Activated CD4-positive, alpha-beta T cell treated with anti-CD3 and anti-CD28 coated beads for 36 hours (primary cell): ENCODE measurements around the gene GRAP. TPM values are rescaled to one million over a fixed set of nuclear protein-coding genes. Genes with fewer than 3 reads are reported as not detected.
A peak's percentile ranks its signal among the peaks of the same experiment; 100 is the strongest.
"Not testable (repeated sequence)": the region's sequence is repeated elsewhere in the genome, so short reads cannot be mapped to it uniquely, and the experiment has no call there.

Experiments used
- ATAC-seq: fragments of 200-7000 bp; cut with Tn5 transposase; one replicate; pipeline ENCODE4 v1.10.0; 2021; ENCODE audit warnings: mild to moderate bottlenecking, moderate library complexity
- CTCF ChIA-PET: fragments of 350-600 bp; sonication (Branson Sonifier 250); formaldehyde crosslinking; loops from one replicate; lab custom pipeline; 2021; ENCODE audit warnings: antibody characterized with exemption; lab: Charles Lee
- POLR2A ChIA-PET: fragments of 350-600 bp; sonication (Branson Sonifier 250); formaldehyde crosslinking; loops from one replicate; lab custom pipeline; 2021; ENCODE audit warnings: antibody characterized with exemption, inconsistent platforms; lab: Charles Lee
- DNase-seq: peaks from one replicate; pipeline ENCODE4 v3.0.0-alpha.2; 2020
- H3K27ac Mint-ChIP-seq: one replicate; pipeline ENCODE4 v1.8.0; 2021; ENCODE audit warnings: mixed read lengths
- H3K27me3 Mint-ChIP-seq: one replicate; pipeline ENCODE4 v1.8.0; 2021; ENCODE audit warnings: mixed read lengths
- H3K36me3 Mint-ChIP-seq: one replicate; pipeline ENCODE4 v1.8.0; 2021; ENCODE audit warnings: low read depth, mixed read lengths
- H3K4me1 Mint-ChIP-seq: one replicate; pipeline ENCODE4 v1.8.0; 2021; ENCODE audit warnings: mixed read lengths
- H3K4me3 Mint-ChIP-seq: one replicate; pipeline ENCODE4 v1.8.0; 2021; ENCODE audit warnings: mild to moderate bottlenecking, moderate library complexity, mixed read lengths
- H3K9me3 Mint-ChIP-seq: one replicate; pipeline ENCODE4 v1.8.0; 2021; ENCODE audit warnings: low read depth, mixed read lengths
- intact Hi-C, 2 experiments: fragments of 100-400 bp; cut with DNase I in 1 of 2; cut with micrococcal nuclease in 1 of 2; formaldehyde crosslinking; loops; one replicate each; pipeline versions ENCODE4 v1.14.2 to v1.15.1; 2022 to 2024; cut with DNase I, micrococcal nuclease
- total RNA-seq, 2 experiments: library from RNA; stranded (reverse); gene quantifications; one replicate each; pipeline ENCODE4 v1.2.3, GENCODE V29; 2021

GRAP gene
- total RNA-seq, 2 experiments from 2014 or later = 10.7 to 11.2 TPM

DNA sequence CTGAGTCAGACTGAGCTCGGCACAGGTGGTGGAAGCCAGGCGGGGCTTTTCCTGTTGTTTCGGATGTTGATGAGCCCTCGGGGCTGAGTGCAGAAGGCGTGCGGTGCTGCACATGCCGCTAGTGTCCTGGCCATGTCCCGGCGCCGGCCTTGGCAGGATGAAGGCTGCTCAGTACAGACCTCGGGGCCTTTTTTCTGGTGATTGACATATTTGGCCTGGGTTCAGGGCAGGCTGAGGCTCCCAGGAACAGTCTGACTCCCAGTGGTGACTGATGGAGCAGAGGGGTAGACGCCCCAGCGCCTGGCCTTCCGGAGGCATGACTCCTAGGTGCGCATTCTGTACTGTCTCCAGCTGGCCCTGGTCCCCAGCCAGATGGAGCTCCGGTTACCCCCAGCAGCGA is 8.8 kb downstream of the GRAP start:
- DNase-seq, CTCF ChIA-PET, POLR2A ChIA-PET, H3K36me3 Mint-ChIP-seq, H3K9me3 Mint-ChIP-seq, intact Hi-C loops, H3K27ac Mint-ChIP-seq, H3K27me3 Mint-ChIP-seq, H3K4me3 Mint-ChIP-seq, H3K4me1 Mint-ChIP-seq: not testable (repeated sequence)
- ATAC-seq = peak; percentile 59

DNA sequence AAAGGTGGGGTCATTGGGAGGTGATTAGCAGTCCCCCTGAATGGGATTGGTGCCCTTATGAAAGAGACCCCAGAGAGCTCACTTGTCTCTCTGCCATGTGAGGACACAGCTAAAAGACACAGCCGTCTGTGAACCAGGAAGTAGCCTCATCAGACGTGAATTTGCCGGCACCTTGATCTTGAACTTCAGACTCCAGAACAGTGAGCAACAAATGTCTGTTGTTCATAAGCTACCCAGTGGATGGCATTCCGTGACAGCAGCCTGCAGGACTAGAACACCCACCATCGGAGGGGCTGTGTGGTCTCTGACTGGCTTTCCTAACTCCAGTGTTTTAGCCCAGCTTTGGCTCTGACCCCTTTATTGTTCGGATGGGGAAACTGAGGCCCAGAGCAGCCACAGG is 9.2 kb downstream of the GRAP start:
- H3K4me3 Mint-ChIP-seq, H3K9me3 Mint-ChIP-seq, H3K36me3 Mint-ChIP-seq, CTCF ChIA-PET, H3K27me3 Mint-ChIP-seq, H3K4me1 Mint-ChIP-seq, intact Hi-C loops, POLR2A ChIA-PET, ATAC-seq, DNase-seq, H3K27ac Mint-ChIP-seq: not testable (repeated sequence)

DNA sequence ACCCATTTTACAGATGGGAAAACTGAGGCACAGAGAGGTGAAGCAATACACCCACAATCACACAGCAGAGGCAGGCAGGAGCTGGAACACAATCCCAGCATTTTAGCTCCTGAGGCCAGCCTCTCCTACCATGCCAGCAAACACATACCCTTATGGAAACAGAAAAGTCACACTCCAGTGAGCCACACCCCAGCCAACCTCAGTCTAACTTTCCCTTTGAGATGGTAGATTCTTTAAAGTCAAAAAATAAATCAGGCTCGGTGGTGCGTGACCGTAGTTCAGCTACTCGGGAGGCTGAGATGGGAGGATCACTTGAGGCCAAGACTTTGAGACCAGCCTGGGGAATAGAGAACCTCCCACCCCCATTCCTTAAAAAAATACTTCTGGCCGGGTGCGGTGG is 10.6 kb downstream of the GRAP start:
- CTCF ChIA-PET, H3K36me3 Mint-ChIP-seq: not testable (repeated sequence)

DNA sequence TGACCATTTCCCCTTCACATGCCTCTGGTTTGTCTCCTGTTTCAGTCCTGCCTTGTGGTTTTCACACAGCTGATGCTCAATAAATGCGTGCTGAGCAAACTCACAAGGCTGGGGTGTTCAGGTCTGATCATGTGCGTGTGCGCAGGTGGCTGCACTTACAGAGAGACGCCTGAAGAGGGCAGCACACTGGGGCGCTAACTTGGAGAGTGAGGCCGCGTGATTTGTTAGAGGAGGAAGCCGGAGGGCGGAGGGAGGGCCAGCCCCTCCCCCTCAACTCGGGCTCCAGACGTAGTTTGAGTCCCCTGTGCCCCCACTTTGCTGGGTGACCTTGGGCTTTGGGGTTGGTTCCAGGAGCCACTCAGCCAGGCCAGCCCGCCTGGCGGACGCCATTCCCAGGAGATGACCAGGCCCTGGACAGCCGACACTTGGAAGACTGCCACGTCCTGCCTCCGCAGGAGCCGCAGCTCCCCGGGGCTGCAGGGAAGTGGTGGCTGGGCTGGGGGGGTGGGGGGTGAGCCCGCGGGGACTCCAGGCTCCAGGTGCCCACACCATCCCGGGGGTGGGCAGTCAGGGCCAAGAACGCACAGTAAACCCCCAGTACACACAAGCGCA is 14.3 kb downstream of the GRAP start:
- H3K36me3 Mint-ChIP-seq, H3K27me3 Mint-ChIP-seq, intact Hi-C loops, DNase-seq, H3K4me3 Mint-ChIP-seq, CTCF ChIA-PET, POLR2A ChIA-PET, H3K27ac Mint-ChIP-seq, H3K9me3 Mint-ChIP-seq, H3K4me1 Mint-ChIP-seq: not testable (repeated sequence)
- ATAC-seq = peak; percentile 92

More for the DNA sequence above, 10.6 kb downstream of the GRAP start:
- H3K4me1 Mint-ChIP-seq, H3K4me3 Mint-ChIP-seq, DNase-seq, H3K9me3 Mint-ChIP-seq, POLR2A ChIA-PET, H3K27ac Mint-ChIP-seq, ATAC-seq, H3K27me3 Mint-ChIP-seq, intact Hi-C loops: not testable (repeated sequence)

DNA sequence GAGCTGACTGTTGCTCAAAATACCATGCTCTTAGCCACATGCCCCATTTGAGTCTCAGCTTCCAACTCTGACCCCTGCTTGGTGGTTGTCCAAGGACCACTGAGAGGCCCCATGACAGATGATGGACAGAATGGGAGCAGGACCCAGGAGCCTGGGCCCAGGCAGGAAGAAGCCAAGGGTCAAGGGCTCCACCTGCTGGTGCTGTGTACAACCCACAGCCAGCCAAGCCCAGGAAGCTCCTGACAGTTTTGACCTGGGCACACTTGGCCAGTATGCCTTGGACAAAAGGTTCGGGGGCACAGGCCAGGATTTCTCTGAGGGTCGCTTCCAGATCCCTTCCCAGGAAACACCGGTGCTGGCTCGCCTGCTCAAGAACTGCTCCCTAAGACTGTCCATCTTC is 15.0 kb downstream of the GRAP start:
- peak; percentile 85 for ATAC-seq
- H3K4me3 Mint-ChIP-seq, POLR2A ChIA-PET, intact Hi-C loops, H3K27me3 Mint-ChIP-seq, H3K27ac Mint-ChIP-seq, H3K36me3 Mint-ChIP-seq, H3K9me3 Mint-ChIP-seq, H3K4me1 Mint-ChIP-seq, CTCF ChIA-PET: not testable (repeated sequence)
- DNase-seq = peak; percentile 82

DNA sequence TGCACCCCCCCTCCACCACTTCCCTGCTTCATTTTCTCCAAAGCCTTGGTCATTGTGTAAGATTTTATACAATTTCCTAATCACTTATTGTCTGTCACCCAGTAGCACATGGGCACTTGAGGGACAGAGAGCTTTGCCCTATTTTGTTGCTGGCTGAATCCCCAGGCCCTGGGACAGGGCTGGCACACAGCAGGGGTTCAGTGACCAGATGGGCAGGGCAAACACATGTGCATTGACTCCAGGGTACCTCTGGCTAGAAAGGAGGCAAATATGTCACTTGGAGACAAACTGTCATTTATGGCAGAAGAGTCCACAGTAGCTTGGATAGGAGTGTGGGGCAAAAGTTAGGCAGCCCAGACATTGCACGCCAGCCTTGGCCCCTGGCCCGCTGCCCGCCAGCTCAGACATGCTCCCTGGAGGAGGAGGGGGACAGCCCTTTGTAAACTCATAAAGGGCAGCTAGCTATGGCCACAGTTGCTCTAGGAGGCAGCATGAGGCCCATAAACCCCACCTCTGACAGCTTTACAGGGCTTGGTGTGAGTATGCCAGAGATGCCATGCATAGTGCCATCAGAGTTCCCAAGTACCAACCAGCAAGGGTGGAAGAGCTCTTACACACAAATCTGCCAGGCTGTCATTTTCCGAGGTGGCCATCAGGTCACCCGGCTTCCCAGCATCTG is 15.8 kb downstream of the GRAP start:
- CTCF ChIA-PET, H3K9me3 Mint-ChIP-seq, H3K27ac Mint-ChIP-seq, H3K4me1 Mint-ChIP-seq, H3K27me3 Mint-ChIP-seq, POLR2A ChIA-PET, H3K4me3 Mint-ChIP-seq, DNase-seq, ATAC-seq, H3K36me3 Mint-ChIP-seq, intact Hi-C loops: not testable (repeated sequence)

DNA sequence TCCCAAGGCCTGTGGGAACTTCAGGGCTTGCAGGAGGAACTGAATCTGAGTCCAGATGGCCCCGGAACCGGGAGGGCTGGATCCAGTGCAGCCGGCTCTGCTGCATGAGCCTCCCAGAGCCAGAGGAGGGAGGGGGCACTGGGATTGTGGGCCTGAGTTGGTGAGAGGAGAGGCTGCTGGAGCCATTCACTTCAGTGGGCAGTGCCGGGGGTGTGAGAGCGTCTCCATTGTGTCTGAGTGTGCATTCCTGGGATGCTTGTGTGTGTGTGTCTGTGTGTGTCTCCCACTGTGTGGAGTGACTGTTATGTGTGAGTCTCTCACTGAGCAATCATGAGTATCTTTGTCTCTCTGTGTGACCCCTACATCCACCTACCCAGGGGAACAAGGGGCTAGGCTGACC is 17.0 kb downstream of the GRAP start:
- CTCF ChIA-PET, POLR2A ChIA-PET, ATAC-seq, H3K27ac Mint-ChIP-seq, H3K4me1 Mint-ChIP-seq, H3K27me3 Mint-ChIP-seq, H3K9me3 Mint-ChIP-seq, DNase-seq, H3K4me3 Mint-ChIP-seq, H3K36me3 Mint-ChIP-seq: not testable (repeated sequence)
- intact Hi-C loops = loop anchor here in 1 of 2 experiments (10.0 kb wide), 1 partner anchor 115 kb away; no protein-coding TSS in a partner anchor

DNA sequence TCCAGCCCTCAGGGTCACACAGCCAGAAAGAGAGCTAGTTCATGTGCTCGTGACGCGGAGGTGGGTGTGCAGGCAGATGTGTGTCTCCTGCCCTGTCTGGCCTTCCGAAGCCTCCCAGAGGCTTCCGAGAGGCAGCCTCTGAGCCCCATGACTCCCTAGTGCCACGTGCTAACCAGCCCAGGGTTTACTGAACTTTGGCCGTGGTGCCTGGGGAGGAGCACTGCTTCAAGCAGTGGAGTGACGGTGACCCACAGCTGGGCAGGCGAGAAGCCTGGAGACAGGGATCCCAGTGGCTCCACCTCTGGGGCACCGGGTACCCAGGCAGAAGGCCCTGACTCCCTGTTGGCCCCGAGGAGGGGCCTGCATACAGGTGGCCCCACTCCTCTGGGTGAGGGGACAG is 18.1 kb downstream of the GRAP start:
- H3K9me3 Mint-ChIP-seq, POLR2A ChIA-PET, H3K27ac Mint-ChIP-seq, H3K36me3 Mint-ChIP-seq, H3K27me3 Mint-ChIP-seq, CTCF ChIA-PET, ATAC-seq, DNase-seq, H3K4me3 Mint-ChIP-seq: not testable (repeated sequence)
- intact Hi-C loops = loop anchor here in 1 of 2 experiments (10.0 kb wide), 1 partner anchor 114 kb away; no protein-coding TSS in a partner anchor
- H3K4me1 Mint-ChIP-seq = peaks cover 16% of the 10 kb centered on the region

DNA sequence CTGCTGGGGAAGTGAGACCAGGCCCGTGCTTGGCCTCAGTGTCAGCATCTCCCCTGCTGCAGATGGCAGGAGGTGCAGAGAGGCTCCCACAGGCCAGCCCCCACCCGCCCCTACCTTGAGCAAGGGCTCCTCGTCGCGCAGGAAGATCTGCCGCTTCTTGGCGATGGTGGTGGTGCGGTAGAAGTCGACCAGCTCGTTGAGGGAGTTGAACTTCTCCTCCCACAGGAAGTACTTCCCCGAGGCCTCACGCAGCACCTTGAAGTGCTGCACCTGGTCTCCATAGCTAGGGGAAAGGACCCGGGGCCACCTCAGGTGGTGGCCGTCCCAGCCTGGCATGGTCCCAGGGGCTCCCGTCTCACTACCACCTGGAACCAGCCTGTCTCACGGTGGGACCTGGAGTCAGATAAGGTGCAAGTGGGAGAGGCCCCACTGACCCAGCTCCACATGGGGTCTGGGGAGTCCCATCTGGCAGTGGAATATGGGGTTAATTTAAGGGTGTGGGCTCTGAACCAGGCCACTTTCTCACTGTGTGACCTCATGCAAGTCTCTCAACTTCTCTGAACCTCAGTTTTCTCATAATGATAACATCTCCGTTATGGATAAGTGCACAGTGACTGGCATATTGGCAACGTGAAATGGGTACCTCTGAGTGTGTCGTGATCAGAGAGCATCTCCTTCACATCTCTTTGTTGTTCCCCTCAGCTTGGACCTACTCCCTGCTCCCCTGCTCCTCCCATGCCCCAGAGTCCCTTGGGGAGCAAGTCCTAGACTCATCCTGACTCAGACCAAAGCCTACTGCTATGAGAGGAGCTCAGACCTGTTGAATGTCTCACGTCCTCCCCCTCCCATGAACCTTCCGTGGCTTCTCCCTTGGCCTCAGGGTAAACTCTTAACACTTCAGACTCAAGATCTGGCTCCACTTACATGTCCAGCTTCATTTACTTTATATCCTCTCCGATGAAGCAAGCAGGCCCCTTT is 22.4 kb downstream of the GRAP start:
- Mint-ChIP-seq H3K4me3 (peak overlapping the region; percentile 32), H3K36me3 (peaks cover 10% of the 10 kb centered on the region), H3K27ac (peak overlapping the region; percentile 86), H3K27me3 (no peaks in the 10 kb centered on the region), H3K9me3 (no peaks in the 10 kb centered on the region), H3K4me1 (peaks cover 14% of the 10 kb centered on the region)
- intact Hi-C loops = loop anchor here in 1 of 2 experiments (10.0 kb wide), 1 partner anchor 110 kb away; no protein-coding TSS in a partner anchor
- ATAC-seq (peak; percentile 80), DNase-seq (peak; percentile 42)
- POLR2A ChIA-PET = interaction anchor here (0.7 kb wide), 1 partner anchor 62 kb away, joined by 3 read pairs; no protein-coding TSS in a partner anchor
- CTCF ChIA-PET = interaction anchor here (1.0 kb wide), 1 partner anchor 20 kb away, joined by 3 read pairs; the partner anchor contains the start of gene FAM83G

DNA sequence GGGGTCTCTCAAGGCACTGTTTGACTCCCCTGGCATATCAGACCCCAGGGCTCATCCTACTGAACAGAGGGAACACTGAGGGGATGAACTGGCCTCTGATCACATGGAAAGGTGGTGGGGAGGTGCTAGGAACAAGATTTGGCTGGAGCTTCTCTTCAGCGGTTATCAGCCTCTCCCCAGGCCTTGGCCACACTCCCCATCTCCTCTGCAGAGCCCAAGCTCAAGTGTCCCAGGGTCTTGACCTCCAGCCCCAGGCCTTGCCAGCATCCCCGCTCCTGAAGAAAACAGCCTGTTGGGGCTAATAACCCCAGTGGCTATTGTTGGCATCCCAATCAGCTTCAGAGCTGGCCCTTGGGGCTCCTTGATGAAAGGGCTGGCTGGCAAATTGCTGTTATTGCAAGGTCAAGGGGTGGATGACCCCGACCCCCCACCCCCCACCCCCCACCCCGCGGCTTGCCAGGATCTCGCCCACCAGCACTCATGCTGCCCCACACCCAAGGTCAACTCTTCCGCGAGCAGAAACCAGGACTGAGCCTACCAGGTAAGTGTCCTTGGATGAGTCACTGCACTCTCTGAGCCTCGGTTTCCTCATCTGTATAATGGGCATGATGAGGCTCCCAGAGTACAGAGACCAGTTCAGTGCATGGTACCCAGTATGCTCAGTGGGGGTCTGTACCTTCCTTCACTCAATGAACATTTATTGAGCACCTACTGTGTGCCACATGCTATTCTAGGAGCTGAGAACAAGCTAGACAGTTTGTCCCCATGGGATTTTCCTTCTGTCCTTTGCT is 23.4 kb downstream of the GRAP start:
- Mint-ChIP-seq H3K36me3 (peaks cover 10% of the 10 kb centered on the region), H3K9me3 (no peaks in the 10 kb centered on the region), H3K27me3 (no peaks in the 10 kb centered on the region), H3K4me1 (peaks cover 14% of the 10 kb centered on the region), H3K4me3 (no peak overlapping the region), H3K27ac (peak overlapping the region; percentile 1)
- intact Hi-C loops = loop anchor here (2.0 to 10.0 kb wide), 2 partner anchors 19 to 109 kb away; partner anchors contain the start of gene FAM83G (in 1 of the 2)
- DNase-seq (no peak), ATAC-seq (no peak)
- ChIA-PET POLR2A (interaction anchor here (0.7 kb wide), 1 partner anchor 61 kb away, joined by 3 read pairs; no protein-coding TSS in a partner anchor), CTCF (interaction anchor here (1.6 kb wide), 1 partner anchor 62 kb away, joined by 6 read pairs; no protein-coding TSS in a partner anchor)
